SK-N-SH treated with all-trans-retinoic acid at 6 μM for 48 hours (cell line): ENCODE data around the gene FFAR4.

Experiments used
- ATAC-seq: fragments of 200-7000 bp; cut with Tn5 transposase; 3 replicates; pipeline ENCODE4 v1.9.1; 2020; ENCODE audit warnings: mild to moderate bottlenecking, moderate library complexity
- ARNTL ChIP-seq: fragments of 450-650 bp; formaldehyde crosslinking; IDR thresholded peaks from 2 replicates; pipeline ENCODE4 v1.5.0; 2020; ENCODE audit warnings: low read depth, mild to moderate bottlenecking, moderate library complexity, borderline replicate concordance
- BACH2 ChIP-seq: fragments of 250-450 bp; sonication (Bioruptor Pico); IDR thresholded peaks from 2 replicates; pipeline ENCODE4 v1.9.0; 2021; ENCODE audit warnings: mild to moderate bottlenecking, borderline replicate concordance
- CSDC2 ChIP-seq: fragments of 250-450 bp; sonication (Bioruptor Pico); IDR thresholded peaks from 2 replicates; pipeline ENCODE4 v1.5.0; 2020; ENCODE audit warnings: mild to moderate bottlenecking, moderate library complexity
- ESRRG ChIP-seq: fragments of 250-450 bp; sonication (Bioruptor Pico); IDR thresholded peaks from 2 replicates; pipeline ENCODE4 v1.6.1; 2021; ENCODE audit warnings: mild to moderate bottlenecking
- ISL1 ChIP-seq: fragments of 250-450 bp; sonication (Bioruptor Pico); IDR thresholded peaks from 2 replicates; pipeline ENCODE4 v2.1.2; 2022; ENCODE audit warnings: mild to moderate bottlenecking, moderate library complexity
- OSR1 ChIP-seq: fragments of 250-450 bp; sonication (Bioruptor Pico); IDR thresholded peaks from 2 replicates; pipeline ENCODE4 v1.8.0; 2022; ENCODE audit warnings: moderate library complexity, mild to moderate bottlenecking, inconsistent platforms
- PPARA ChIP-seq: fragments of 250-450 bp; sonication (Bioruptor Pico); IDR thresholded peaks from 2 replicates; pipeline ENCODE4 v1.5.0; 2020; ENCODE audit warnings: mild to moderate bottlenecking, borderline replicate concordance
- RARB ChIP-seq: fragments of 250-450 bp; sonication (Bioruptor Pico); IDR thresholded peaks from 2 replicates; pipeline ENCODE4 v1.8.0; 2021; ENCODE audit warnings: mild to moderate bottlenecking, moderate library complexity
- SNAI2 ChIP-seq: fragments of 250-450 bp; sonication (Bioruptor Pico); IDR thresholded peaks from 2 replicates; pipeline ENCODE4 v1.5.0; 2020; ENCODE audit warnings: mild to moderate bottlenecking, moderate library complexity
- TCF4 ChIP-seq: fragments of 250-450 bp; sonication (Bioruptor Pico); IDR thresholded peaks from 2 replicates; pipeline ENCODE4 v1.8.0; 2021; ENCODE audit warnings: mild to moderate bottlenecking, moderate library complexity, borderline replicate concordance
- TOX ChIP-seq: fragments of 250-450 bp; sonication (Bioruptor Pico); IDR thresholded peaks from 2 replicates; pipeline ENCODE4 v1.8.0; 2021; ENCODE audit warnings: mild to moderate bottlenecking, moderate library complexity, borderline replicate concordance
- ZC3H10 ChIP-seq: fragments of 250-450 bp; sonication (Bioruptor Pico); IDR thresholded peaks from 2 replicates; pipeline ENCODE4 v1.5.1; 2021; ENCODE audit warnings: mild to moderate bottlenecking, moderate library complexity
- ZFP3 ChIP-seq: fragments of 250-450 bp; sonication (Bioruptor Pico); IDR thresholded peaks from 2 replicates; pipeline ENCODE4 v1.5.0; 2020; ENCODE audit warnings: mild to moderate bottlenecking, moderate library complexity
- ZFP30 ChIP-seq: fragments of 450-650 bp; formaldehyde crosslinking; IDR thresholded peaks from 2 replicates; pipeline ENCODE4 v1.5.0; 2022; ENCODE audit warnings: mild to moderate bottlenecking, moderate library complexity
- ZNF565 ChIP-seq: fragments of 450-650 bp; formaldehyde crosslinking; conservative IDR thresholded peaks from 2 replicates; pipeline ENCODE4 v1.5.0; 2020; ENCODE audit warnings: low read depth, mild to moderate bottlenecking, moderate library complexity
- ZNF70 ChIP-seq: fragments of 450-650 bp; formaldehyde crosslinking; IDR thresholded peaks from 2 replicates; pipeline ENCODE4 v1.5.0; 2020; ENCODE audit warnings: mild to moderate bottlenecking, moderate library complexity
- ZNF8 ChIP-seq: fragments of 450-650 bp; formaldehyde crosslinking; IDR thresholded peaks from 2 replicates; pipeline ENCODE4 v1.5.0; 2020; ENCODE audit warnings: mild to moderate bottlenecking, moderate library complexity
- TF ChIP-seq, protein P1 (sequence below): fragments of 250-450 bp; sonication (Bioruptor Pico); IDR thresholded peaks from 2 replicates; pipeline ENCODE4 v1.5.1; 2020; ENCODE audit warnings: low read depth, mild to moderate bottlenecking, moderate library complexity
- TF ChIP-seq, protein P2 (sequence below): fragments of 250-450 bp; sonication (Bioruptor Pico); IDR thresholded peaks from 2 replicates; pipeline ENCODE4 v1.5.0; 2020; ENCODE audit warnings: mild to moderate bottlenecking, moderate library complexity
- TF ChIP-seq, protein P3 (sequence below): fragments of 250-450 bp; sonication (Bioruptor Pico); IDR thresholded peaks from 2 replicates; pipeline ENCODE4 v1.5.1; 2021; ENCODE audit warnings: mild to moderate bottlenecking, moderate library complexity
- TF ChIP-seq, protein P4 (sequence below): fragments of 250-450 bp; sonication (Bioruptor Pico); IDR thresholded peaks from 2 replicates; pipeline ENCODE4 v1.8.0; 2020; ENCODE audit warnings: mild to moderate bottlenecking, moderate library complexity, borderline replicate concordance
- TF ChIP-seq, protein P5 (sequence below): fragments of 250-450 bp; sonication (Bioruptor Pico); IDR thresholded peaks from 2 replicates; pipeline ENCODE4 v1.8.0; 2021; ENCODE audit warnings: low read depth, mild to moderate bottlenecking, moderate library complexity, borderline replicate concordance

Gene FFAR4

DNA sequence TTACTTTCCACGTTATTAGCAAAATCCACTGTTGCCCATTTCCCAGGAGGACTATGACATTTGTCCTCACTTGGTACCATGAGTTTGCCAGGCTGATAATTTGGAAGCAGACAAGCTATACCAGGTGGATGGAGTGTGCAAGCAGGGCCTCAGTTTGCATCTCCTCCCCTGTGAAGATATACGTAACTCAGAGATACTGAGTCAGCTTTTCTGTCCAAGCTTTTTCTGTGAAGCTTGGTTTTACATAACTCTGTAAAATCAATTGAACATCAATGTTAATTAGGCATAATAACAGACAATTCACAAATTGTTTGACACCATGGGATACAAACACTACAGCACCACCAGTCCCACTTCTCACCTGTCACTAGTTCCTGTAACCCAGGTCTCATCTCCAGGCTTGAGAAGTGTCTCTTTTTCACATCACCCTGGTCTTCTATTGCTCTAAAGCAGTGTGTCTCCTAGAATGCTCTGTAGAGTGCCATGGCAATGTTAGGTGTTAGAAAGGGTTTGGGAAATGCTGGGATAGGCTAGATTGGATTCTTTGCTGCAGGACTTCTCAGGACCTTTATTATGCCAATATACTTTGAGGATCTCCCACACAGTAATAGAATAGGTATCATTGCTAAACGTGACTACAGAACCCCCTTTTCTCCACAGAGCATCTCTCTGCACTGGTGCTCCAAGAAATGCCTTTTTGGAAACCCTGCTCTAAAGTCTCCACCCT lies 13.7 kb downstream of the FFAR4 start:
- ATAC-seq: no peak
- TF ChIP-seq ZFP3 (CRISPR knock-in tag) (no peak), BACH2 (no peak), RARB (CRISPR knock-in tag) (no peak), ZFP30 (CRISPR knock-in tag) (no peak), CSDC2 (CRISPR knock-in tag) (no peak), TOX (CRISPR knock-in tag) (no peak), SNAI2 (CRISPR knock-in tag) (no peak), ZNF8 (CRISPR knock-in tag) (no peak), ISL1 (no peak), ZNF70 (CRISPR knock-in tag) (no peak), TCF4 (CRISPR knock-in tag) (no peak), PPARA (CRISPR knock-in tag) (no peak), ZNF565 (no peak), ARNTL (CRISPR knock-in tag) (no peak), OSR1 (CRISPR knock-in tag) (no peak)
- TF ChIP-seq, protein P1, sequence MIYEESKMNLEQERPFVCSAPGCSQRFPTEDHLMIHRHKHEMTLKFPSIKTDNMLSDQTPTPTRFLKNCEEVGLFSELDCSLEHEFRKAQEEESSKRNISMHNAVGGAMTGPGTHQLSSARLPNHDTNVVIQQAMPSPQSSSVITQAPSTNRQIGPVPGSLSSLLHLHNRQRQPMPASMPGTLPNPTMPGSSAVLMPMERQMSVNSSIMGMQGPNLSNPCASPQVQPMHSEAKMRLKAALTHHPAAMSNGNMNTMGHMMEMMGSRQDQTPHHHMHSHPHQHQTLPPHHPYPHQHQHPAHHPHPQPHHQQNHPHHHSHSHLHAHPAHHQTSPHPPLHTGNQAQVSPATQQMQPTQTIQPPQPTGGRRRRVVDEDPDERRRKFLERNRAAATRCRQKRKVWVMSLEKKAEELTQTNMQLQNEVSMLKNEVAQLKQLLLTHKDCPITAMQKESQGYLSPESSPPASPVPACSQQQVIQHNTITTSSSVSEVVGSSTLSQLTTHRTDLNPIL (CRISPR knock-in tag): no peak
- TF ChIP-seq, protein P2, sequence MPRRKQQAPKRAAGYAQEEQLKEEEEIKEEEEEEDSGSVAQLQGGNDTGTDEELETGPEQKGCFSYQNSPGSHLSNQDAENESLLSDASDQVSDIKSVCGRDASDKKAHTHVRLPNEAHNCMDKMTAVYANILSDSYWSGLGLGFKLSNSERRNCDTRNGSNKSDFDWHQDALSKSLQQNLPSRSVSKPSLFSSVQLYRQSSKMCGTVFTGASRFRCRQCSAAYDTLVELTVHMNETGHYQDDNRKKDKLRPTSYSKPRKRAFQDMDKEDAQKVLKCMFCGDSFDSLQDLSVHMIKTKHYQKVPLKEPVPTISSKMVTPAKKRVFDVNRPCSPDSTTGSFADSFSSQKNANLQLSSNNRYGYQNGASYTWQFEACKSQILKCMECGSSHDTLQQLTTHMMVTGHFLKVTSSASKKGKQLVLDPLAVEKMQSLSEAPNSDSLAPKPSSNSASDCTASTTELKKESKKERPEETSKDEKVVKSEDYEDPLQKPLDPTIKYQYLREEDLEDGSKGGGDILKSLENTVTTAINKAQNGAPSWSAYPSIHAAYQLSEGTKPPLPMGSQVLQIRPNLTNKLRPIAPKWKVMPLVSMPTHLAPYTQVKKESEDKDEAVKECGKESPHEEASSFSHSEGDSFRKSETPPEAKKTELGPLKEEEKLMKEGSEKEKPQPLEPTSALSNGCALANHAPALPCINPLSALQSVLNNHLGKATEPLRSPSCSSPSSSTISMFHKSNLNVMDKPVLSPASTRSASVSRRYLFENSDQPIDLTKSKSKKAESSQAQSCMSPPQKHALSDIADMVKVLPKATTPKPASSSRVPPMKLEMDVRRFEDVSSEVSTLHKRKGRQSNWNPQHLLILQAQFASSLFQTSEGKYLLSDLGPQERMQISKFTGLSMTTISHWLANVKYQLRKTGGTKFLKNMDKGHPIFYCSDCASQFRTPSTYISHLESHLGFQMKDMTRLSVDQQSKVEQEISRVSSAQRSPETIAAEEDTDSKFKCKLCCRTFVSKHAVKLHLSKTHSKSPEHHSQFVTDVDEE (CRISPR knock-in tag): no peak
- TF ChIP-seq, protein P3, sequence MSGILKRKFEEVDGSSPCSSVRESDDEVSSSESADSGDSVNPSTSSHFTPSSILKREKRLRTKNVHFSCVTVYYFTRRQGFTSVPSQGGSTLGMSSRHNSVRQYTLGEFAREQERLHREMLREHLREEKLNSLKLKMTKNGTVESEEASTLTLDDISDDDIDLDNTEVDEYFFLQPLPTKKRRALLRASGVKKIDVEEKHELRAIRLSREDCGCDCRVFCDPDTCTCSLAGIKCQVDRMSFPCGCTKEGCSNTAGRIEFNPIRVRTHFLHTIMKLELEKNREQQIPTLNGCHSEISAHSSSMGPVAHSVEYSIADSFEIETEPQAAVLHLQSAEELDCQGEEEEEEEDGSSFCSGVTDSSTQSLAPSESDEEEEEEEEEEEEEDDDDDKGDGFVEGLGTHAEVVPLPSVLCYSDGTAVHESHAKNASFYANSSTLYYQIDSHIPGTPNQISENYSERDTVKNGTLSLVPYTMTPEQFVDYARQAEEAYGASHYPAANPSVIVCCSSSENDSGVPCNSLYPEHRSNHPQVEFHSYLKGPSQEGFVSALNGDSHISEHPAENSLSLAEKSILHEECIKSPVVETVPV (CRISPR knock-in tag): no peak

DNA sequence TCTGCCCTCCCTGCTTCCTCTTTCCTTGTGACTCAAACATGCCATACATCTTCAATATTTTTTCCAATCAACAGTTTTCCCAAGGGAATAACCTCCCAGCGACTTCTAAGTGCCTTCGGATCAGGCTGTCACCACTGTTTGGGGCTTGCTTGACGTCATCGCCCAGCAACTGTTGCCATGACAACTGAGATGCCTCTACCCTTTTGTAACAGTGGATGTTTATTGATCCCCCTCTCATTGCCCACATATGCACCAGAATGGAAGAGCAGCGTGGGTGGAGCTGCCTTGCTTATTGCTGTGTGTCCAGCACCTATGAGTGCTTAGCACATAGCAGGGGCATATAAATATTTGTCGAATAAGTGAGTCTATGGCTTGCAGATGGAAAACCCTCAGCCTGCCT lies 14.4 kb downstream of the FFAR4 start:
- TF ChIP-seq, protein P4, sequence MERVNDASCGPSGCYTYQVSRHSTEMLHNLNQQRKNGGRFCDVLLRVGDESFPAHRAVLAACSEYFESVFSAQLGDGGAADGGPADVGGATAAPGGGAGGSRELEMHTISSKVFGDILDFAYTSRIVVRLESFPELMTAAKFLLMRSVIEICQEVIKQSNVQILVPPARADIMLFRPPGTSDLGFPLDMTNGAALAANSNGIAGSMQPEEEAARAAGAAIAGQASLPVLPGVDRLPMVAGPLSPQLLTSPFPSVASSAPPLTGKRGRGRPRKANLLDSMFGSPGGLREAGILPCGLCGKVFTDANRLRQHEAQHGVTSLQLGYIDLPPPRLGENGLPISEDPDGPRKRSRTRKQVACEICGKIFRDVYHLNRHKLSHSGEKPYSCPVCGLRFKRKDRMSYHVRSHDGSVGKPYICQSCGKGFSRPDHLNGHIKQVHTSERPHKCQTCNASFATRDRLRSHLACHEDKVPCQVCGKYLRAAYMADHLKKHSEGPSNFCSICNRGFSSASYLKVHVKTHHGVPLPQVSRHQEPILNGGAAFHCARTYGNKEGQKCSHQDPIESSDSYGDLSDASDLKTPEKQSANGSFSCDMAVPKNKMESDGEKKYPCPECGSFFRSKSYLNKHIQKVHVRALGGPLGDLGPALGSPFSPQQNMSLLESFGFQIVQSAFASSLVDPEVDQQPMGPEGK (CRISPR knock-in tag): no peak
- TF ChIP-seq ARNTL (CRISPR knock-in tag): no peak
- ATAC-seq: no peak

DNA sequence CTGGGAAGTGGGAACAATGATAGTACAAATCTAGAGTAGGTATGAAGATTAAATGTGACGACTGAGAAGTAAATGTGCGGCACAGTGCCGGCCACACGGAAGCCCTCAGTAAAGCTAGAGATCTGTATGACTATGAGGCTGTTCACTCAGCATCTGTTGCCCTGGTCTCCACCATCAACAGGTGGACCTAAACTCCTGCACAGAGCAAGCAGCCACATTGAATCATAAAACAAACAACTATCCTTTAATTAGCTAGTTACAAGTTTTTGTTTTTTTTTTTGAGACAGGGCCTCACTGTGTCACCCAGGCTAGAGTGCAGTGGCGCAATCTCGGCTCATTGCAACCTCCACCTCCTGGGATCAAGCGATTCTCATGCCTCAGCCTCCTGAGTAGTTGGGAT lies 18.0 kb downstream of the FFAR4 start:
- no peak for ATAC-seq
- TF ChIP-seq, protein P3 (CRISPR knock-in tag): no peak
- TF ChIP-seq PPARA (CRISPR knock-in tag): no peak
- no peak for TF ChIP-seq TCF4 (CRISPR knock-in tag)
- TF ChIP-seq, protein P5, sequence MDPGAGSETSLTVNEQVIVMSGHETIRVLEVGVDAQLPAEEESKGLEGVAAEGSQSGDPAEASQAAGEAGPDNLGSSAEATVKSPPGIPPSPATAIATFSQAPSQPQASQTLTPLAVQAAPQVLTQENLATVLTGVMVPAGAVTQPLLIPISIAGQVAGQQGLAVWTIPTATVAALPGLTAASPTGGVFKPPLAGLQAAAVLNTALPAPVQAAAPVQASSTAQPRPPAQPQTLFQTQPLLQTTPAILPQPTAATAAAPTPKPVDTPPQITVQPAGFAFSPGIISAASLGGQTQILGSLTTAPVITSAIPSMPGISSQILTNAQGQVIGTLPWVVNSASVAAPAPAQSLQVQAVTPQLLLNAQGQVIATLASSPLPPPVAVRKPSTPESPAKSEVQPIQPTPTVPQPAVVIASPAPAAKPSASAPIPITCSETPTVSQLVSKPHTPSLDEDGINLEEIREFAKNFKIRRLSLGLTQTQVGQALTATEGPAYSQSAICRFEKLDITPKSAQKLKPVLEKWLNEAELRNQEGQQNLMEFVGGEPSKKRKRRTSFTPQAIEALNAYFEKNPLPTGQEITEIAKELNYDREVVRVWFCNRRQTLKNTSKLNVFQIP: no peak
- no peak for TF ChIP-seq ZC3H10
- no peak for TF ChIP-seq OSR1 (CRISPR knock-in tag)
- no peak for TF ChIP-seq CSDC2 (CRISPR knock-in tag)
- no peak for TF ChIP-seq RARB (CRISPR knock-in tag)
- TF ChIP-seq, protein P2 (CRISPR knock-in tag): no peak
- no peak for TF ChIP-seq SNAI2 (CRISPR knock-in tag)
- no peak for TF ChIP-seq ZNF70 (CRISPR knock-in tag)
- TF ChIP-seq, protein P1 (CRISPR knock-in tag): no peak
- no peak for TF ChIP-seq ESRRG (CRISPR knock-in tag)
- no peak for TF ChIP-seq ZFP3 (CRISPR knock-in tag)
